HEK293 (cell line): Measurements from ENCODE around the gene EFHC1.

Experiments used
- CTCF ChIA-PET: fragments of 350-600 bp; formaldehyde crosslinking; extraction: SDS; loops from one replicate; lab custom pipeline; 2021; ENCODE audit warnings: antibody characterized with exemption; lab: Yijun Ruan, JAX
- POLR2A ChIA-PET: fragments of 300-600 bp; formaldehyde crosslinking; extraction: SDS; loops from one replicate; lab custom pipeline; 2020; ENCODE audit warnings: antibody characterized with exemption, inconsistent platforms; lab: Yijun Ruan, JAX
- H3K27ac ChIP-seq: fragments of 200-500 bp; sonication (Bioruptor generic); 2 replicates; pipeline ENCODE4 v1.5.1; 2014; ENCODE audit warnings: low read depth, low read length, control low read depth, inconsistent platforms; ENCODE audit errors: extremely low read depth
- H3K36me3 ChIP-seq, 2 experiments: fragments of 200-500 bp in 1 of 2; sonication (Bioruptor generic) in 1 of 2; 1 replicate in 1 of 2; 2 replicates in 1 of 2; pipeline ENCODE4 v1.5.1; 2014 to 2017; ENCODE audit warnings: inconsistent platforms in 2 of 2, low read length in 2 of 2; ENCODE audit not compliant: control insufficient read depth in 2 of 2, insufficient read depth in 1 of 2
- H3K4me1 ChIP-seq: fragments of 200-500 bp; sonication (Bioruptor generic); 2 replicates; pipeline ENCODE4 v1.5.1; 2014; ENCODE audit warnings: mild to moderate bottlenecking, low read length, inconsistent platforms; ENCODE audit not compliant: control insufficient read depth, insufficient read depth
- H3K4me3 ChIP-seq: 2 replicates; pipeline ENCODE4 v1.5.1; 2011; ENCODE audit warnings: low read depth, mild to moderate bottlenecking, control low read depth, low read length, moderate library complexity
- H3K9me3 ChIP-seq: fragments of 200-500 bp; sonication (Bioruptor generic); 2 replicates; pipeline ENCODE4 v1.5.1; 2014; ENCODE audit warnings: low read depth, low read length, inconsistent platforms; ENCODE audit not compliant: control insufficient read depth, insufficient read depth
- BCL6B ChIP-seq: fragments of 450-650 bp; formaldehyde crosslinking; IDR thresholded peaks from 2 replicates; pipeline ENCODE4 v1.5.1; 2017; ENCODE audit warnings: missing biosample characterization, missing genetic modification characterization
- CTCF ChIP-seq: fragments of 450-650 bp; formaldehyde crosslinking; IDR thresholded peaks from 2 replicates; pipeline ENCODE4 v1.5.1; 2016; ENCODE audit warnings: missing biosample characterization, missing genetic modification characterization
- KLF17 ChIP-seq: fragments of 450-650 bp; formaldehyde crosslinking; IDR thresholded peaks from 2 replicates; pipeline ENCODE4 v1.5.1; 2016; ENCODE audit warnings: missing biosample characterization, missing genetic modification characterization
- PBX3 ChIP-seq: sonication (generic); formaldehyde crosslinking; IDR thresholded peaks from 2 replicates; pipeline ENCODE4 v1.8.1; 2022; ENCODE audit warnings: mild to moderate bottlenecking, moderate library complexity, missing genetic modification reagents
- REST ChIP-seq: fragments of 450-650 bp; formaldehyde crosslinking; IDR thresholded peaks from 2 replicates; pipeline ENCODE4 v1.5.1; 2016; ENCODE audit warnings: missing biosample characterization, missing genetic modification characterization
- ZBTB20 ChIP-seq: fragments of 450-650 bp; formaldehyde crosslinking; IDR thresholded peaks from 2 replicates; pipeline ENCODE4 v1.5.1; 2016; ENCODE audit warnings: missing biosample characterization, missing genetic modification characterization
- ZFP69B ChIP-seq: fragments of 450-650 bp; formaldehyde crosslinking; IDR thresholded peaks from 2 replicates; pipeline ENCODE4 v1.5.1; 2016; ENCODE audit warnings: missing biosample characterization, missing genetic modification characterization
- ZNF214 ChIP-seq: fragments of 450-650 bp; formaldehyde crosslinking; IDR thresholded peaks from 2 replicates; pipeline ENCODE4 v1.5.1; 2017; ENCODE audit warnings: missing biosample characterization, mild to moderate bottlenecking, missing genetic modification characterization, borderline replicate concordance
- ZNF350 ChIP-seq: fragments of 450-650 bp; formaldehyde crosslinking; IDR thresholded peaks from 2 replicates; pipeline ENCODE4 v1.5.0; 2017; ENCODE audit warnings: missing biosample characterization, mild to moderate bottlenecking, missing genetic modification characterization
- ZNF449 ChIP-seq: fragments of 450-650 bp; formaldehyde crosslinking; IDR thresholded peaks from 2 replicates; pipeline ENCODE4 v1.5.1; 2017; ENCODE audit warnings: missing biosample characterization, mild to moderate bottlenecking, missing genetic modification characterization, moderate library complexity
- ZNF513 ChIP-seq: fragments of 450-650 bp; IDR thresholded peaks from 2 replicates; pipeline ENCODE4 v1.5.1; 2018; ENCODE audit warnings: missing biosample characterization, missing genetic modification characterization
- ZNF660 ChIP-seq: fragments of 450-650 bp; IDR thresholded peaks from 2 replicates; pipeline ENCODE4 v1.5.1; 2018; ENCODE audit warnings: missing biosample characterization, mild to moderate bottlenecking, missing genetic modification characterization
- ZNF692 ChIP-seq: fragments of 450-650 bp; formaldehyde crosslinking; IDR thresholded peaks from 2 replicates; pipeline ENCODE4 v1.5.1; 2016; ENCODE audit warnings: missing biosample characterization, missing genetic modification characterization
- ZNF704 ChIP-seq: fragments of 450-650 bp; formaldehyde crosslinking; IDR thresholded peaks from 2 replicates; pipeline ENCODE4 v1.5.1; 2016; ENCODE audit warnings: missing biosample characterization, missing genetic modification characterization
- ZSCAN23 ChIP-seq: fragments of 450-650 bp; formaldehyde crosslinking; IDR thresholded peaks from 2 replicates; pipeline ENCODE4 v1.5.1; 2016; ENCODE audit warnings: missing biosample characterization, missing genetic modification characterization
- ZSCAN5A ChIP-seq: fragments of 450-650 bp; formaldehyde crosslinking; IDR thresholded peaks from 2 replicates; pipeline ENCODE4 v1.5.1; 2016; ENCODE audit warnings: missing biosample characterization, missing genetic modification characterization
- ZXDB ChIP-seq: fragments of 450-650 bp; formaldehyde crosslinking; IDR thresholded peaks from 2 replicates; pipeline ENCODE4 v1.5.1; 2016; ENCODE audit warnings: missing biosample characterization, missing genetic modification characterization

The EFHC1 gene

GRCh38 chr6:52403627-52404026 lies 16.5 kb upstream of the EFHC1 start:
- Histone ChIP-seq H3K4me1 (no peaks in the 10 kb centered on the region), H3K27ac (no peak overlapping the region), H3K9me3 (no peaks in the 10 kb centered on the region), H3K4me3 (no peak overlapping the region), H3K36me3 (peaks cover 0 to 12% of the 10 kb centered on the region in 2 experiments; a peak in 1 of 3 replicates)
- no peak for TF ChIP-seq ZSCAN5A (tag by site-specific recombination)
- no peak for TF ChIP-seq ZNF449 (tag by site-specific recombination)
- TF ChIP-seq PBX3 (CRISPR knock-in tag): no peak
- no peak for TF ChIP-seq ZFP69B
- no peak for TF ChIP-seq ZSCAN23 (tag by site-specific recombination)
- ChIA-PET CTCF (interaction anchor here (0.6 to 9.4 kb wide), 9 partner anchors 12 to 1602 kb away, joined by 3 to 202 read pairs (median 4); partner anchors contain the start of gene MCM3), POLR2A (interaction anchor here (0.7 kb wide), 1 partner anchor 119 kb away, joined by 3 read pairs; the partner anchor contains the start of gene MCM3)

- POLR2A ChIA-PET: no interaction called here
- CTCF ChIA-PET: interaction anchor here (0.6 to 2.8 kb wide), 13 partner anchors 11 to 674 kb away, joined by 3 to 17 read pairs (median 5); no protein-coding TSS in a partner anchor
- peaks cover 0 to 12% of the 10 kb centered on the region in 2 experiments; a peak in 1 of 3 replicates for H3K36me3 ChIP-seq
- no peak overlapping the region for H3K27ac ChIP-seq
- no peaks in the 10 kb centered on the region for H3K4me1 ChIP-seq
- H3K4me3 ChIP-seq: no peak overlapping the region
- H3K9me3 ChIP-seq: no peaks in the 10 kb centered on the region
- no peak for TF ChIP-seq ZNF692 (tag by site-specific recombination)
- TF ChIP-seq CTCF (tag by site-specific recombination): no peak
- no peak for TF ChIP-seq KLF17
- TF ChIP-seq BCL6B (tag by site-specific recombination): no peak
- no peak for TF ChIP-seq ZNF704 (tag by site-specific recombination)
- no peak for TF ChIP-seq REST (tag by site-specific recombination)
- TF ChIP-seq ZBTB20 (tag by site-specific recombination): no peak
- TF ChIP-seq ZNF350: no peak
- TF ChIP-seq ZNF660: no peak
- no peak for TF ChIP-seq ZNF214 (tag by site-specific recombination)
- TF ChIP-seq ZNF513 (tag by site-specific recombination): no peak
- TF ChIP-seq ZXDB: no peak
Measured at GRCh38 chr6:52405243-52405642, 14.9 kb upstream of the EFHC1 start.
